Measurements from ENCODE around the gene DGCR8.

Gene DGCR8

GRCh38 chr22:20128619-20128901, 48.5 kb downstream of the DGCR8 start:
- DNase-seq: no peak

DNA sequence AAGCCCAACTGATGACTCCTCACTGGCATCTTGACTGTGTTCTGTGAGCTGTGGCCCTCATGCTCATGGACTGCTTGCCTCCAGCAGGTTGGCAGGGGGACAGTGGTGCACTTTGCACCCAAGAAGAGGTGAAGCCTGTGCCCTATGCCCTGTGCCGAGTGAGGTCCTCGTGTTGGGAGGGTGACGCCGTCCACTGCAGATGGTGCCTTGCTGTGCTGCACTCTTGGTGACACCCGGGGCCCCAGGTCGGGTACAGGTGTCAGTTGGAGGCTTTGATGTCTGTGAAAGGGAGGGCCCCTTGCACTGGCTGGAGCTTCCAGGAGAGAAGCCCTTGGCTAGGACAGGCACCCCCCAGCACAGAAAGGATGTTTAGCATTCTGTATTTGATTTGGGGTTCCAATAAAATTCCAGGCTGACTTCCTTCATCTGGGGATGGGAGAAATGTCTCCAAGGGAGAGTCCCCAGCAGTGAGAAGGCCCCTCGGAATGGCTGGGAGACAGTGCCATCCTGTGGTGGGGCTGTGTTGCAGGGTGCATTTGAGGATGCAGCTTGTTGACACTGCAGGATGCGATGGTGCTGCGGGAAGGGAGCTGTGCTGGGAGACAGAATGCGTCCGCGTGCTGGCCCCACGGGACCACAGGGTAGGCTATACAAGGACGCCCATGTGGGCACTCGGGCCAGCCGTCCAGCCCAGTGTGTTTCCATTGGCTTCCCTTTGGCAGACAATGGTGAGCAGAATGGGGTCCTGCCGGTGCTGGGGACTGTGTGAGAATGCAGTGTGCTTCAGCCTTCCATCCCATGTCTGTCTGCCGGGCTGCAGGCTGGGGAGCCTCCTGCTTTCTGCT, 49.1 kb downstream of the DGCR8 start:
- DNase-seq: peak; percentile 21

DNA sequence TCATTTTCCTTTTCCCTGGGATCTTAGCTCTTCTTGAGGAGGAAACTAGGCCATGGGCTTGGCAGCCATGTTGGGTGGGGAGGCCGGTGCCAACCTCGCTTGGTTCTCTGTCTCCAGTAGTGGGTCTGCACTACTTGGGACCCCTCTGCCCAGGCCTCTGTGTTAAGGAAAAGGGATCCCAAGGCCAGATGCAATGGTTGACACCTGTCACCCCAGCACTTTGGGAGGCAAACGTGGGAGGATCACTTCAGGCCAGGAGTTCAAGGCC, 49.6 kb downstream of the DGCR8 start:
- no peak for DNase-seq

GRCh38 chr22:20130319-20130718, 50.3 kb downstream of the DGCR8 start:
- DNase-seq: no peak

DNA sequence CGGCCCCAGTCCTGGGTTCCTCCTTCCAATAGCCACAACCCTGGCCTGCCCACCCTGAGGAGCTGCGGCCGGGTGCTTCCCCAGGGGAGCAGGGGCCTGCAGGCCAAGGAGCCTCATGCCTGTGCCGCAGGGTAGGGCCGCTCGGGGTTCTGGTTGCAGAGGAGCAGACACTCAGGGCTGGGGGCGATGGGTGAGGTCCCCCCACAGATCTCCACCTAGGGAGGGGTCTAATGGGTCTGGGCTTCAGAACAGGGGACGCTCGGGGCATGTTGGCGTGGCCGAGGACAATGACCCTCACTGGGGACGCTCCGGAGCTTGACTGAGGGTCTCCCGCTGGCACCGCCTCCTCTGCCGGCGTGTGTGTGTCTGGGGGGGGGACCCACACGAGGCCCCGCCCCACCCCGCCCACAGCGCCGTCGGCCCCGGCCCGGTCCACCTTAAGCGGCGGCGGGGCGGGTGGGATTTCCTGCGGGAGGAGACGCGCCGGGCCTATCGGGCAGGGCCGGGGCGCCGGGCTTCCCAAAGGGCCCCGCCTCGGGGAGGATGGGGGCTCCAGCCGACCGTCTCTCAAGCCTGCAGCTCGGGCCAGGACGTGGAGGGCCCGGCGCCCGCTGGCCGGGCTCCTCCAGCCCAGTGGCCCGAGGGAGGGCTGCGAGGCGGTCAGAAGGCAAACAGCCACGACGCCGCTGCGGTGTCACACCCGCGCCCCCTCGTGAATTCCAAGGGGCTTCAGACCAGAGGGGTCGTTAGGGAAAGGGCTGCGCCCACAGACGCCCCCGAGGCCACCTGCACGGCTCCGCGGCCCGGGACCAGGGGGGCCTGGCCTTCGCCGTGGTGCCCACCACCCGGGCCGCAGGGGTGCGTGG, 50.9 kb downstream of the DGCR8 start:
- DNase-seq: no peak

GRCh38 chr22:20131597-20131858, 51.5 kb downstream of the DGCR8 start, which contains the start of gene ZDHHC8:
Gene ZDHHC8 (plus strand): TSS chr22:20131804. CDS start chr22:20131948, 144 bp downstream.
- DNase-seq: no peak

- no peak for DNase-seq
Measured at GRCh38 chr22:20131859-20132685, 52.0 kb downstream of the DGCR8 start.

- DNase-seq: no peak
Measured at GRCh38 chr22:20132686-20133246, 52.7 kb downstream of the DGCR8 start.

DNA sequence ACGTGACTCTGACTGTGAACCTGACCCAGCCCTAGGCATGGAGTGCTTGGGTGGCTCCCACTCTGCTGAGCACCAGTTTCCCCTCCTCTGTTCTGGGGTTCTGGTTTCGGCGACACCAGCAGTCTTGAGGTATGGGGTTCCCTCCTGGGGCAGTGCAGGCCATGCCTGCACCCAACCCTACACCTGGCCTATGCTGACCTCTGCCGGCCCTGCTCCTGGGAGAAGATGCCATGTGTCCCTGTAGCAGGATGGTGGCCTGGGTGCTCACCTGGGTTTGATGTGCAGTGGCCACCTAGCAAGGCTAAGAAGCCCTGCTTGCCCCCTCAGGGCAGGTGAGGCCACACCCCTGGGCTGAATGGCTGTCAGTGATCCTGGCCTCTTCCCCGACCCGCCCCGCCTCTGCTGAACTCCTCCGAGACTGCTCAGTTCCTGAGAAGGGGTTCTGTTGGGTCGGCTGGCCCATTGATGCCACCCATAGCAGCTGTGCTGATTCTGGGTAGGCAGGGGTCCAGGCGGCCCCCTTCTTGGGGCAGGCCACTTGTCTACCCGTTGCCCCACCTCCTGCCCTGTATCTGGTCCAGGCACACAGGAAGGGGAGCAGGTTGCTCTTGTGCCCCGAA, 54.0 kb downstream of the DGCR8 start:
- no peak for DNase-seq

DNA sequence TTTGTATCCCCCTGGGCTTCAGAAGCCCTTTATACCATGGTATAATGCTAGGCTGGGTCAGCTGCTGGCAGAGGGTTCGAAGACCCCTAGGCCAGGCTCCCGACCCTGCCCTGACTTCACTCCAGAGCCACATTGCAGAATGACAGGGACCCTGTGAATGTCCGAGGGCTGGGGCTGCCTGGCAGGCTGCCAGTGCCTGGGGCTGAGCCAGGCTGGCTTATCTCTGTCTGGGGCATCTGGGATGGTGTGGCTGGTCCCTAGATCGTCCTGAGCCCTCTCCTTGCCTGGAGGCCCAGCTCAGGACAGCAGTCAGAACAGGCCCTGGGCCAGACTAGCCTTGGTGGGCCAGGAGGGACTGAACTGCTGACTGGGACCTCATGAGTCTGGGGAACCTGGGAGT, 55.2 kb downstream of the DGCR8 start:
- DNase-seq: no peak

DNA sequence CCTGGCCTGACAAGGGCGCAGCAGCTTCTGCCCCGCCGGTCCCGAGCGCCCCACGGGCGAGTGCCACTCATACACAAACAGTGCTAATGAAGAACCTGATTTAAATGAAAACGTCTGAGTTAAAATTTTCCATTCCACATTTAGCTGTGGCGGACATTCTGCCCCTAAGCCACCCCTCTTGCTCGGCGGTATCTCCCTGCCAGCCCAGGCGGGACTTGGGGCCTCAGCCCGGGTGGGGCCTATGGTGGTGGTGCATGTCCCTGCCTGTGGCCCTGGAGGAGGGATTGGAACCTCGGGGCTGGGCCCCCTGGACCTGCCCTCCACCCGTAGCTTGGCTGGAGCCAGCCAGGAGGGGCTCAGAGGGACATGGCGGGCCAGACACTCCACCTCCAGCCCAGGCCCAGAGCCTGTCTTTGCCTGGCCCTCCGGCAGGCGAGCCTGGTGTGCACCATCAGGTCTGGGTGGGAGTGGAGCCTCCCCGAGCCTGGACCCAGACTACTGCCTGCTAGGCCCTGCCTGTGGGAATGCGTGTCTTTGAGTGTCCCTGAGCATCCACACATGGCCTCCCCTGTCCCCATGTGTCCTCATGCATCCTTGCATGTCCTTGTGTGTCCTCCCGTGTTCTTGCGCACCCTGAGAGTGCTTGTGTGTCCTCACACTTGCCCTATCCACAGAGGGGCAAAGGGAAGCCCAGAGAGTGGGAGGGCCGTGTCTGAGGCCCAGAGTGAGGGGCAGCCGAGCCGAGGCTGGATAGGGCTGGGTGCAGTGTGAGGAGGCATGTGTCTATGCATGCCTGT, 56.0 kb downstream of the DGCR8 start:
- DNase-seq: no peak

GRCh38 chr22:20136603-20136873, 56.5 kb downstream of the DGCR8 start:
- DNase-seq: no peak

DNA sequence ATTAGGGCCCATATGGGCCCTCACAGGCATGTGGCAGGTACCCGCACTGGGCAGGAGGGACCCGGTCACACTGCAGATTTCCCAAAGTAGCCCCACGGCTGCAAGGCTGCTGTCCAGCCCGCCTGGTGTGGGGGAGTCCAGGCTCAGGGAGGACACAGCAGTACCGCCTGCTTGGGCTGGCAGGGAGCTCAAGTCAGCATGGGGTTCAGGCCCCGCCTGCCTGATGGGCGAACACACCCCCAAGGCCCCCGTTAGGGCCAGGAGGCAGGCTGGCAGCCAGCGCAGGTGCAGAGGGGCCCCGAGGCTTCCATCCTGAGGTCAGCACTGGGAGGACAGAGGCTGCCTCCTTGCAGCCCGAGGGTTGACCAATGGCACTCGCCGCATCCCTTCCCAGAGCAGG, 57.1 kb downstream of the DGCR8 start:
- DNase-seq: no peak

DNA sequence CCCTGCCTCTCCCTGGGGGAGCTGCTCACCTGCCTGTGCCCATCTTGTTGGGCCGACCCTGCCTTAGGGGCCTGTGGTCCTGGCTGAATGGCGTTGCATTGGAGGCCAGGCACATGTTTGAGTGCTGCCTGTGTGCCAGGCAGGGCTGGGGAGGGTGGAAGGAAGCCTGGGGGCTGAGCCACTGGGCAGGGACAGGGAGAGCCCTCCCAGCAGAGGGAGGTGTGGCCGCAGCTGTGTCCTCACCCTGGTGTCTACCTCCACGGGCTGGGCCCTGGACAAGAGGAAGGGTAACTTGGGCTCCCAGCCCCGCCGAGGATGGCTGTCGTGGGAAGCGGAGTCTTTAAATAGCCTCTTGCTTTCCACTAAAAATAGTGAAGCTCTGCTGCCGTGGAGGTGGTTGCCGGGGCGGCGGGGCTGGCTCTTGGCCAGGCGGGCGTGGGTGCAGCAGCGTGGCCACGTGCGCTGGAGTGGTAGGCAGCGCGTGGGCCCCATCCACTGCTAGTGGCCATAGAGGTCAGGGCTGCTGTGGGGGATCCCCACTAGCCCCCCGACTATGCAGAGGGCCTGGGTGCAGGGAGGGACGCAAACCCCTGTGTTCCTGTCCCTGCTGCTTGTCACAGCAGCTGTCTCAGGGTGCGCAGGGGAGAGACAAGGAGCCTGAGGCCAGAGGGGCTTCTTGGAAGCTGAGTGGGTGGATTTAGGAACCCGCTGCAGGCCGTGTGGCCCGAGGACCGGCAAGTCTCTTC, 57.8 kb downstream of the DGCR8 start:
- DNase-seq: no peak

- DNase-seq: no peak
Measured at GRCh38 chr22:20138417-20138738, 58.3 kb downstream of the DGCR8 start.

DNA sequence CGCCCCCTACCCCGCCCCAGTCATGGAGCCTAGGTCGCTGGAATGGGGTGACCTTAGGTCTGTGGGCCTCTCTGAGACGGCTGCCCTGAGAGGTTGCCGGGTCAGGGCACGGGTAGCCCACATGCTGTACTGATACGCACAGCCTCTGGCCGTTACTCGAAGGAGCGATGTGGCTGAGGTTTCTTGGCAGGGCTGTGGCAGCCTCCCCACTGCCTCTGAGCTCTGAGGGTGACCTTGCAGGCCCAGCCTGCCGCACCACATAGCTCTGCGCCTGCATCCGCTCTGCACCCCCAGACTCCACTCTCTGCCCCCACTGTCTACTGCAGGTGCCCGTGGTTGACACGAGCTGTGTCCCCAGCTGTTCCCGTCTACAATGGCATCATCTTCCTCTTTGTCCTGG, 58.8 kb downstream of the DGCR8 start:
- no peak for DNase-seq

GRCh38 chr22:20139391-20140106, 59.5 kb downstream of the DGCR8 start:
- DNase-seq: no peak

DNA sequence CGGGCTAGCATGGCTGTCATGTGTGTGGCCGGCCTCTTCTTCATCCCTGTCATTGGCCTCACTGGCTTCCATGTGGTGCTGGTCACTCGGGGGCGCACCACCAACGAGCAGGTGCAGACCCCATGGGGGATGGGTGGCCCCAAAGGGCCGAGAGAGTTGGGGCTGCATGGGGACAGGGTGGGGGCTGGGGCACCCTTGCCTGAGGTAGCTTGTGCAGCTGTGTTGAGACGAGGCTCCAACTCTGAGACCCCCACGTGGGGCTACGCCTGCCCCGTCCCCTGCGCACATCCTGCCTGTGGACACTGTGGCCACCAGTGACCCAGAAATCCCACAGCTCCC, 60.0 kb downstream of the DGCR8 start:
- no peak for DNase-seq

GRCh38 chr22:20140521-20140964, 60.5 kb downstream of the DGCR8 start:
- DNase-seq: no peak

DNA sequence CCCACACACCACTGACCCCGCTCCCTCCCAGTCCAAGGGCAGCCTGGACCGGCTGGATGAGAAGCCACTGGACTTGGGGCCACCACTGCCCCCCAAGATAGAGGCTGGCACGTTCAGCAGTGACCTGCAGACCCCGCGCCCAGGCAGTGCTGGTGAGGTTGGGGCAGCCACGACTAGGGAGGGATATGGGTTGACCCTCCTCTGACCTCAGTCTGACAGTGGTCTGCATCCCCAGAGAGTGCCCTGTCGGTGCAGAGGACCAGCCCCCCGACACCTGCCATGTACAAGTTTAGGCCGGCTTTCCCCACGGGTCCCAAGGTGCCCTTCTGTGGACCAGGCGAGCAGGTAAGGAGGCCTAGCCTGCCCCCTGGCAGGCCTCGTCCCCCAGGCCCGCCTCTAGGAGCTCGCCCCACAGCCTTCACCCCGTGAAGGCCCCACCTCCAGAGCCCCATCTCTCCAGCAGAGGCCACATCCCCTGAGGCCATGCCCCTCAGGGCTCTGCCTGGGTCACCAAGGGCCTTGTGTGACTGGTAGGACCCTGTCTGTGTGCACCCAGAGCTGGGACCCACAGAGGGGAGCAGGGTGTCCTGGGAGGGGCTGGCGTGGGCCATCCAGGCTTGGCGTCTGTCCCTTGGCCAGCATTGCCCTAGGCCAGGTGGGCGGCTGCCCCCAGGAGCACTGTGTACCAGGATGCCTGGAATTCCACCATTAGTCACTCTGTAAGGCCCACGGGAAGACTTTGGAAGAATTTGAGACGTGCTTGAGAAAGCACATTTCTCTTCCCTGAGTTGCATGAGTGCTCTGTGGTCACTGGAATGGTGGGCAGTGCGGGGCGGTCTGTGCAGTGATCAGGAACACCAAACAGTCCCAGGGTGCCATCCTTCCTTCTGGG, 61.4 kb downstream of the DGCR8 start:
- no peak for DNase-seq
